HCT116 (cell line): ENCODE results near the gene GUK1.
"Not testable (repeated sequence)": the region's sequence is repeated elsewhere in the genome, so short reads cannot be mapped to it uniquely, and the experiment has no call there.

Experiments
- CTCF ChIP-seq, 3 experiments: fragments of 200-600 bp in 1 of 3; sonication (generic) in 1 of 3; IDR thresholded peaks in 2 of 3; conservative IDR thresholded peaks in 1 of 3; 2 replicates each; pipeline ENCODE4 v1.5.1; 2012 to 2017; ENCODE audit warnings: low read depth in 2 of 3, low read length in 2 of 3, antibody characterized with exemption in 1 of 3, borderline replicate concordance in 1 of 3, control low read depth in 1 of 3, mild to moderate bottlenecking in 1 of 3, mixed read lengths in 1 of 3, mixed run types in 1 of 3, moderate library complexity in 1 of 3; ENCODE audit not compliant: insufficient read depth in 1 of 3
- POLR2AphosphoS5 ChIP-seq: IDR thresholded peaks from 2 replicates; pipeline ENCODE4 v1.6.1; 2011; ENCODE audit warnings: mild to moderate bottlenecking, low read depth, low read length, moderate library complexity
- SIN3A ChIP-seq: IDR thresholded peaks from 2 replicates; pipeline ENCODE4 v1.6.1; 2012; ENCODE audit warnings: low read depth
- TF ChIP-seq, protein P1 (sequence below): IDR thresholded peaks from 2 replicates; pipeline ENCODE4 v1.6.1; 2012; ENCODE audit warnings: low read depth

- not testable (repeated sequence) for TF ChIP-seq SIN3A; CTCF (IDR thresholded peaks at IDR 0.05 in 2 of 3, conservative IDR thresholded peaks at IDR 0.05 in 1 of 3; ENCODE audit: borderline replicate concordance in 1 of 3, insufficient read depth in 1 of 3, low read depth in 2 of 3, low read length in 2 of 3); POLR2AphosphoS5
- TF ChIP-seq, protein P1, sequence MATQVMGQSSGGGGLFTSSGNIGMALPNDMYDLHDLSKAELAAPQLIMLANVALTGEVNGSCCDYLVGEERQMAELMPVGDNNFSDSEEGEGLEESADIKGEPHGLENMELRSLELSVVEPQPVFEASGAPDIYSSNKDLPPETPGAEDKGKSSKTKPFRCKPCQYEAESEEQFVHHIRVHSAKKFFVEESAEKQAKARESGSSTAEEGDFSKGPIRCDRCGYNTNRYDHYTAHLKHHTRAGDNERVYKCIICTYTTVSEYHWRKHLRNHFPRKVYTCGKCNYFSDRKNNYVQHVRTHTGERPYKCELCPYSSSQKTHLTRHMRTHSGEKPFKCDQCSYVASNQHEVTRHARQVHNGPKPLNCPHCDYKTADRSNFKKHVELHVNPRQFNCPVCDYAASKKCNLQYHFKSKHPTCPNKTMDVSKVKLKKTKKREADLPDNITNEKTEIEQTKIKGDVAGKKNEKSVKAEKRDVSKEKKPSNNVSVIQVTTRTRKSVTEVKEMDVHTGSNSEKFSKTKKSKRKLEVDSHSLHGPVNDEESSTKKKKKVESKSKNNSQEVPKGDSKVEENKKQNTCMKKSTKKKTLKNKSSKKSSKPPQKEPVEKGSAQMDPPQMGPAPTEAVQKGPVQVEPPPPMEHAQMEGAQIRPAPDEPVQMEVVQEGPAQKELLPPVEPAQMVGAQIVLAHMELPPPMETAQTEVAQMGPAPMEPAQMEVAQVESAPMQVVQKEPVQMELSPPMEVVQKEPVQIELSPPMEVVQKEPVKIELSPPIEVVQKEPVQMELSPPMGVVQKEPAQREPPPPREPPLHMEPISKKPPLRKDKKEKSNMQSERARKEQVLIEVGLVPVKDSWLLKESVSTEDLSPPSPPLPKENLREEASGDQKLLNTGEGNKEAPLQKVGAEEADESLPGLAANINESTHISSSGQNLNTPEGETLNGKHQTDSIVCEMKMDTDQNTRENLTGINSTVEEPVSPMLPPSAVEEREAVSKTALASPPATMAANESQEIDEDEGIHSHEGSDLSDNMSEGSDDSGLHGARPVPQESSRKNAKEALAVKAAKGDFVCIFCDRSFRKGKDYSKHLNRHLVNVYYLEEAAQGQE: not testable (repeated sequence)
Measured at GRCh38 chr1:228111315-228111714, 28.8 kb upstream of the GUK1 start.
